GM12873 (cell line): Measurements from ENCODE around the gene BCAR3.

ENCODE experiments used
- TF ChIP-seq, protein P1 (sequence below): IDR thresholded peaks from 2 replicates; pipeline ENCODE4 v1.5.1; 2012; ENCODE audit warnings: low read depth, mild to moderate bottlenecking, moderate library complexity, low read length, control low read depth; ENCODE audit not compliant: insufficient read depth; ENCODE audit errors: missing control alignments

BCAR3 gene

DNA sequence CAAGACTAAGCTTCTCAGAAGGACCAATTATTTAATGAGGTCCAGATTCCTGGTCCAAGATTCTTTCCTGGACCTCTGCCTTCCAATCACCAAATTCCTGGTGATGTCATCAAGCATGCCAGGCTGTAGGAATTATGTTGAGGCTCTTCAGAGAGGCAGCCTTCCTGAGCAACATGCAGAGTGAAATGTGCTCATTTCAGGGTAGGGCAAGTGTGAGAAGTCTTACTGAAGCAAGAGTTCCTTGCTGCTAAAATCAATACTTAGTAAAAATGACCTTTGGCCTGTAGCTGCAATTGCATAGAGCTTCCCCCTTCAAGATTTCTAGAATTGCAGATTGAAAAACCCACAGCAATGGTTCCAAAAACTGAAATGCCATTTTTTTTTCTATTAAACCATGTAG is 31.7 kb upstream of the BCAR3 start:
- TF ChIP-seq, protein P1, sequence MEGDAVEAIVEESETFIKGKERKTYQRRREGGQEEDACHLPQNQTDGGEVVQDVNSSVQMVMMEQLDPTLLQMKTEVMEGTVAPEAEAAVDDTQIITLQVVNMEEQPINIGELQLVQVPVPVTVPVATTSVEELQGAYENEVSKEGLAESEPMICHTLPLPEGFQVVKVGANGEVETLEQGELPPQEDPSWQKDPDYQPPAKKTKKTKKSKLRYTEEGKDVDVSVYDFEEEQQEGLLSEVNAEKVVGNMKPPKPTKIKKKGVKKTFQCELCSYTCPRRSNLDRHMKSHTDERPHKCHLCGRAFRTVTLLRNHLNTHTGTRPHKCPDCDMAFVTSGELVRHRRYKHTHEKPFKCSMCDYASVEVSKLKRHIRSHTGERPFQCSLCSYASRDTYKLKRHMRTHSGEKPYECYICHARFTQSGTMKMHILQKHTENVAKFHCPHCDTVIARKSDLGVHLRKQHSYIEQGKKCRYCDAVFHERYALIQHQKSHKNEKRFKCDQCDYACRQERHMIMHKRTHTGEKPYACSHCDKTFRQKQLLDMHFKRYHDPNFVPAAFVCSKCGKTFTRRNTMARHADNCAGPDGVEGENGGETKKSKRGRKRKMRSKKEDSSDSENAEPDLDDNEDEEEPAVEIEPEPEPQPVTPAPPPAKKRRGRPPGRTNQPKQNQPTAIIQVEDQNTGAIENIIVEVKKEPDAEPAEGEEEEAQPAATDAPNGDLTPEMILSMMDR = no peak

DNA sequence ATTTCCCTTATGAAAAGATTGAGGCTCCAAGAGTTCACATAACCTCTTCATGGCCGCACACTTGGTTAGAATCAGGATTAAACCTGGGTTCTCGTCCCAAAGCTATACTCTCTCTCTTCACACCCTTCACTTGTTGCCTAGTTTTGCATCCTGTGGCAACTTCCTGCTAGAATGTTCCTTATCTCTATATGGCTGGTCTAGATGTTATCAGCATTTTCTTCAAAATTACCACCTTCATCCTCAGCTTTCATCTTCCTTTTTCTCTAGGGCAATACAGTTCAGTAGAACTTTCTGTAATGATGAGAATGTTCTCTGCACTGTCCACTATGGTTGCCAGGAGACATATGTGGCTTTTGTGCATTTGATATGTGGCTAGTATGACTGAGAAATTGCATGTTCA is 31.1 kb upstream of the BCAR3 start:
- TF ChIP-seq, protein P1 = no peak

DNA sequence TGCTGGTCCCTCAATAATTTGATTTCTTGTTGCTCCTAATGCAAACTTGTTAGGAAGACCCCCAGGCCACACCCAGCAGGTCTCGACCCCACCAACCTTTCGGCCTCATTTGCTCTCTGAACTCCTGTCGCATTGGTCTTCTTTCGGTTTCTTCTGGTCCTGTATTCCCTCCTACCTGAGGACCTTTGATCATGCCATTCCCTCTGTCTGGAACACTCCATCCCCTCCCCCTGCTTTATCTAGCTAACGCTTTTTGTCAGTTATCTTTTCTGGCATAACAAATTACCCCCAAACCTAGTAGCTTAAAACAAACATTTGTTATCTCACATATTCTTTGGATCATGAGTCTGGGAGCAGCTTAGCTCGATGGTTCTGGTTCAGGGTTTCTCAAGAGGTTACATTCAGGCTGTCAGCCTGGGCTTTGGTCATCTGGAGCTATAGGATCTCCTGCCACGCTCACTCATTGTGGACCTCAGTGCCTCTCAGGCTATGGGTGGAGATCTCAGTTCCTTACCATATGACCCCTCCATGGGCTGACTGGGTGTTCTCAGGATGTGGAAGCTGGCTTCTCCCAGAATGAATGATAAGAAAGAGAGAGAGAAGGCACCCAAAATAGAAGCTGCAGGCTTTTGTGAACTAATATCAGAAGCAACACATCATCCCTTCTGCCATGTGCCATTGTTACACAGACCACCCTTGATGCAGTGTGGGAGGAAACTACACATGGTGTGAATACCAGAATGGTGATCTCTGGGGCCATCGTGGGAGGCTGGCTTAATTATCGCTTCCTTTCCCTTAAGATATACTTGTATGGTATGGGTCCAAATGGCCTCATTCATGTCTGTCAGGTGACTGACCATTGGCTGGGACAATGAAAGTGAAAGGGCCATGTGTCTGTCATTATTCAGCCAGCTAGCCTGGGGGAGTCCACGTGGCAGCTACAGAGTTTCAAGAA is 29.1 kb upstream of the BCAR3 start:
- TF ChIP-seq, protein P1 = no peak

DNA sequence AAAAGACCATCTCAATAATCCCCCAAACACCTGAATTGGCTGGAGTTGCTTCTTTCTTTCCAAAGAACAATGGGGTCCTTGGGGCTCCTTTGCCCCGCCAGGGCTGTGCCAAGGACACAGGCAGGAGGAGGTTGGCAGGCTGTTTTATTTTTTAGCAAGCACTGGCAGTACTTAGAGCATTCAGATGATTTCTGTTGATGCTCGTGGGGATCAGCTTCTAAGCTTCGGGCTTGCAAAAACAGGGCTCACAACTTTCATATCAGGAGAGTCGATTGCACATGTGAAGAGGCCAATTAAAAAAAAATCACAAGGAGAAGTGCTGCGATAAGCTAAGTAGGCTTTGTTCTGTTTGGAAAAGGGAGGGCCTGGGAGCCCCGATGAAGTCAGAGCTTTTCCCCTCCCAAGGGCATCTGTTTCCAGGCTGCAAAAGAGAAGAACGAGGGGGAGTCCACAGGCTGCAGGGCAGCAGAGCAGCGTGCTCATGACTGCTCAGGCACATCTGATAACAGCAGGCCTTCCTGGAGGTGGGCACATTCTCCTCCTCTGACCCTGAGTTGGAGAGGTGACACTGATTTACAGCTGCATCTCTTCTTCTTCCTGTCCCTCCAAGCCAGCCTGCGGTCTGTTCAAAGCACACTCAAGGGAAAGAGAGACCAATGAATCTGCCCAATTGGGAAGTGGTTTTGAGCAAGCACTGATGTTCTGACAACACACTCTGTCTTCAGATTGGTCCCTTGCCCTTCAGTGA is 27.3 kb upstream of the BCAR3 start:
- TF ChIP-seq, protein P1 = no peak

DNA sequence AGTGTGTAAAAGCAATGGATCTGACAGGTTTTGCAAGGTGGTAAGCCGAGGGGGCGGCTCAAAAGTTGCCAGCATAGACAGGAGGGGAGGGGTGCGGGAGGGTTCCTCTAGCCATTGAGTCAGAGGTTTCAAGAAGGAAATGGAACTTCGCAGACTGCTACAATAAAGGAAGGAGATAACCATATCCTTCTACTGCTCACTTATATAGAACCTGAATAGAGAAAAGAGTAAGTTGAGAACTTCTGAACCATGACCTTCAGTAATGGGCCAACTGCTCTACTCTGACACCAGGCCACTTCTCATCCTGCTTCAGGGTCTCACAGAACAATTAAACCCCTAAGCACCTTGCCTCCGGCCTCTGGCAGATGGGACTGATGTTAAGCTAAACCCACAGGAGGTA is 26.3 kb upstream of the BCAR3 start:
- TF ChIP-seq, protein P1 = no peak

DNA sequence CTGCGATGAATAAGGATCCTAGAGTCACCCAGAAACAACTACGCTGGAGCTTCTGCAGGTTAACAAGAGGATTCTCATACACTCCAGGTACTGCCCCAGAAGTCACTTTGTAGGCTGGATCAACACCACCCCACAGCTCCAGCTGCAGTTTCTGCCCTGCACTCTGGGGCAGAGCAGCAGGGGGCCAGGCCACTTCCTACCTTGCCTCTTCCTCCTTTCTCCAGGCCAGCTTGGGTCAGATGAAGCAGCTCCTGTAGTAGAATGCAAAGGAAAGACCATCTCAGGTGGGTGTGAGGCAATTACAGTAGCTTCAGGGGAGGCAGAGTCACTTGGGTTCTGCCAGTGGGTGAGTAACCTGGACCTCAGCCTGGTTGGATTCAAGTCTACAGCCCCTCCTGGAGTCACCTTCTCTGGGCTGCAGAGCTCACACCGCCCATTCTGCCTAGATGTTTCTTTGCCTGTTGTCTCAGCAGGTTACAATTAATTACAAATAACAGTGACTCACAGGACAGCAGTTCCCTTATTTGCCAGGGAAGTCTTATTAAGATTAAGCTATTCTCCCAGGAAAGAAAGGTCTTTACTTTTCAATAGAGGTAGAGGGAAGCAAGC is 24.4 kb upstream of the BCAR3 start:
- TF ChIP-seq, protein P1 = no peak

DNA sequence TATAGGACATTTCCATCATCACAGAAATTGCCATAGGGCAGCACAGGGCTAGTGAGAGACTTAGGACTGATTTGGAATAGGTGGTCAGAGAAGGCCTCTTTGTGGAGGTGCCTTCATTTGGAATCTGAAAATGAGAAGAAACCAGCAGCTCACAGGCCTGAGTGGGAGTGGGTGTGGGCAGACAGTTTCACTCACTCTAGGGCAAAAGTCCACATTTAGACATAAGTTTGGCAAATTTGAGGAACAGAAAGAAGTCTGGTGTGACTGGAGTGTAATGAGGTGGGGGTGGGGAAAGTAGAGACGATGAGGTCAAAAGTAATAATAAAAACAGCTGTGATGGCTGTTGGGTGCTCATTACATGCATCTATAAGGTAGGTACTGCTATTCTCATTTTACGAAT is 22.4 kb upstream of the BCAR3 start:
- TF ChIP-seq, protein P1 = no peak
